Pancreas (tissue), 10 donors: ENCODE data around the gene PLB1. TPM values are rescaled to one million over a fixed set of nuclear protein-coding genes. Genes with fewer than 3 reads are reported as not detected.
A peak's percentile ranks its signal among the peaks of the same experiment; 100 is the strongest.

Experiments used
- ATAC-seq, 4 donors: fragments of 200-7000 bp; cut with Tn5 transposase; one replicate each; pipeline versions ENCODE4 v1.8.0 to v1.9.1; 2020; ENCODE audit warnings: mild to moderate bottlenecking in 4 of 4, moderate library complexity in 4 of 4
- DNase-seq, 6 donors: peaks; one replicate each; pipeline ENCODE4 v3.0.0-alpha.2; 2020
- FAIRE-seq: peaks from 2 replicates; lab custom pipeline; 2012; peaks lifted over from hg19 to GRCh38; lab: Jason Lieb, UNC
- H3K27ac ChIP-seq, 4 donors: fragments of 200-600 bp; sonication (generic); 1 replicate in 3 of 4; 2 replicates in 1 of 4; pipeline versions ENCODE4 v1.5.0 to v1.8.0; 2020
- H3K27me3 ChIP-seq, 4 donors: fragments of 200-600 bp; one replicate each; pipeline ENCODE4 v1.8.0; 2021
- H3K36me3 ChIP-seq, 3 donors: fragments of 200-600 bp; sonication (generic) in 1 of 3; one replicate each; pipeline versions ENCODE4 v1.5.0 to v1.8.0; 2020 to 2021
- H3K4me1 ChIP-seq, 3 donors: fragments of 200-600 bp; one replicate each; pipeline ENCODE4 v1.8.0; 2021
- H3K4me3 ChIP-seq, 4 donors: fragments of 200-600 bp; sonication (generic) in 2 of 4; one replicate each; pipeline versions ENCODE4 v1.5.0 to v1.8.0; 2020 to 2021
- H3K9me3 ChIP-seq, 4 donors: fragments of 200-600 bp; one replicate each; pipeline ENCODE4 v1.8.0; 2021
- WGBS, 2 donors: extraction: QIAGEN DNeasy Blood & Tissue Kit; methylation state at CpG; one replicate each; pipeline ENCODE4 v1.1.7; 2013; 5-methylcytosine and 5-hydroxymethylcytosine counted together
- intact Hi-C, 3 donors: fragments of 100-400 bp; cut with DNase I; formaldehyde crosslinking; loops; one replicate each; pipeline versions ENCODE4 v1.11.1 to v1.14.2; 2022
- polyA plus RNA-seq, 2 donors: library from polyadenylated mRNA; stranded (reverse); fragments of 200-250 nt; gene quantifications; one replicate each; pipeline ENCODE4 v1.2.3, GENCODE V29; 2013
- total RNA-seq, 6 donors: library from RNA; stranded (reverse); fragmentation: NEBNext Ultra II Directional in 4 of 6; extraction: Animal tissue kit (Norgen Biotek cat#: 25700) in 4 of 6; gene quantifications; one replicate each; pipeline versions ENCODE4 v1.2.1 to v1.2.4, GENCODE V29; 2021 to 2023
- TF ChIP-seq, protein P1 (sequence below), 4 donors: fragments of 200-600 bp; sonication (generic) in 3 of 4; IDR thresholded peaks; one replicate each; pipeline versions ENCODE4 v1.5.0 to v1.8.0; 2021; ENCODE audit warnings: antibody characterized with exemption in 4 of 4
- donor health status: healthy with polysubstance abuse.
- donor health status: DM: no; HTN: no; CAD: no; lungs with moderate emphysema.
- donor health status: DM: no; HTN: no; CAD: no.
- donor health status: control.
- donor health status: control.
- donor health status: Bipolar disorder and iron deficiency.
- donor health status: DM: yes; HTN: yes; CAD: no.
- donor health status: DM: no; HTN: no; CAD: no.
- donor health status: DM: no; HTN: no; CAD: no.
- donor health status: DM: yes; HTN: yes; CAD: no.

The PLB1 gene
- total and polyA plus RNA-seq, 8 donors = 0.16 to 2.4 (median 0.93) TPM

GRCh38 chr2:28601616-28602015, 105.8 kb downstream of the PLB1 start:
- FAIRE-seq (no peak), DNase-seq (no peak), ATAC-seq (peak in 2 of 4 donors; percentile 55 to 69)
- intact Hi-C loops = no loop called here
- WGBS, 2 donors = 86 to 95% methylated on average over 2 of the region's 2 CpGs
- H3K4me1 ChIP-seq = no peaks in the 10 kb centered on the region
- H3K27ac ChIP-seq = peak overlapping the region in 1 of 4 donors; percentile 33
- H3K9me3 ChIP-seq = no peaks in the 10 kb centered on the region
- H3K4me3 ChIP-seq = no peak overlapping the region
- TF ChIP-seq, protein P1, sequence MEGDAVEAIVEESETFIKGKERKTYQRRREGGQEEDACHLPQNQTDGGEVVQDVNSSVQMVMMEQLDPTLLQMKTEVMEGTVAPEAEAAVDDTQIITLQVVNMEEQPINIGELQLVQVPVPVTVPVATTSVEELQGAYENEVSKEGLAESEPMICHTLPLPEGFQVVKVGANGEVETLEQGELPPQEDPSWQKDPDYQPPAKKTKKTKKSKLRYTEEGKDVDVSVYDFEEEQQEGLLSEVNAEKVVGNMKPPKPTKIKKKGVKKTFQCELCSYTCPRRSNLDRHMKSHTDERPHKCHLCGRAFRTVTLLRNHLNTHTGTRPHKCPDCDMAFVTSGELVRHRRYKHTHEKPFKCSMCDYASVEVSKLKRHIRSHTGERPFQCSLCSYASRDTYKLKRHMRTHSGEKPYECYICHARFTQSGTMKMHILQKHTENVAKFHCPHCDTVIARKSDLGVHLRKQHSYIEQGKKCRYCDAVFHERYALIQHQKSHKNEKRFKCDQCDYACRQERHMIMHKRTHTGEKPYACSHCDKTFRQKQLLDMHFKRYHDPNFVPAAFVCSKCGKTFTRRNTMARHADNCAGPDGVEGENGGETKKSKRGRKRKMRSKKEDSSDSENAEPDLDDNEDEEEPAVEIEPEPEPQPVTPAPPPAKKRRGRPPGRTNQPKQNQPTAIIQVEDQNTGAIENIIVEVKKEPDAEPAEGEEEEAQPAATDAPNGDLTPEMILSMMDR (IDR thresholded peaks at IDR 0.05) = no peak
- H3K27me3 ChIP-seq = no peaks in the 10 kb centered on the region
- H3K36me3 ChIP-seq = no peaks in the 10 kb centered on the region

- intact Hi-C loops = no loop called here
- FAIRE-seq = no peak
Measured at GRCh38 chr2:28602136-28602660, 106.3 kb downstream of the PLB1 start.

GRCh38 chr2:28602751-28603639, 107.1 kb downstream of the PLB1 start:
- Histone ChIP-seq H3K36me3 (no peaks in the 10 kb centered on the region), H3K27me3 (no peaks in the 10 kb centered on the region), H3K4me1 (no peaks in the 10 kb centered on the region), H3K4me3 (no peak overlapping the region), H3K9me3 (no peaks in the 10 kb centered on the region), H3K27ac (peak overlapping the region in 1 of 4 donors; percentile 33)
- intact Hi-C loops = no loop called here
- WGBS, 2 donors = 81 to 90% methylated on average over 3 of the region's 3 CpGs
- TF ChIP-seq, protein P1 (IDR thresholded peaks at IDR 0.05) = no peak
- FAIRE-seq = no peak
- ATAC-seq = peak in 2 of 4 donors; percentile 13 to 18
- DNase-seq = no peak

More at GRCh38 chr2:28602136-28602660, 106.3 kb downstream of the PLB1 start:
- 72 to 90% methylated on average over 6 of the region's 6 CpGs for WGBS, 2 donors
- no peaks in the 10 kb centered on the region for H3K4me1 ChIP-seq
- ATAC-seq (peak in 1 of 4 donors; percentile 9), DNase-seq (no peak)
- no peak overlapping the region for H3K4me3 ChIP-seq
- no peaks in the 10 kb centered on the region for H3K27me3 ChIP-seq
- H3K36me3 ChIP-seq = no peaks in the 10 kb centered on the region
- TF ChIP-seq, protein P1 (IDR thresholded peaks at IDR 0.05) = no peak
- no peaks in the 10 kb centered on the region for H3K9me3 ChIP-seq
- H3K27ac ChIP-seq = peak overlapping the region in 1 of 4 donors; percentile 33

- no peak for DNase-seq
- no peaks in the 10 kb centered on the region for H3K9me3 ChIP-seq
- no peaks in the 10 kb centered on the region for H3K36me3 ChIP-seq
- H3K27ac ChIP-seq = no peak overlapping the region
- FAIRE-seq = no peak
- ATAC-seq = no peak
- no peaks in the 10 kb centered on the region for H3K27me3 ChIP-seq
- 87 to 92% methylated on average over 9 to 10 of the region's 10 CpGs for WGBS, 2 donors
- TF ChIP-seq, protein P1 (IDR thresholded peaks at IDR 0.05) = no peak
- no peaks in the 10 kb centered on the region for H3K4me1 ChIP-seq
- no peak overlapping the region for H3K4me3 ChIP-seq
- intact Hi-C loops = no loop called here
Measured at GRCh38 chr2:28603821-28604220, 108.0 kb downstream of the PLB1 start.
